HuH-7 (cell line): Measurements from ENCODE around the gene SRCAP.
"Not testable (repeated sequence)": the region's sequence is repeated elsewhere in the genome, so short reads cannot be mapped to it uniquely, and the experiment has no call there.

Experiments
- DNase-seq: peaks from one replicate; pipeline ENCODE4 v3.0.0; 2011; ENCODE audit warnings: low spot score

The SRCAP gene

GRCh38 chr16:30664616-30665109, 34.3 kb upstream of the SRCAP start:
- no peak for DNase-seq

GRCh38 chr16:30665155-30665829, 33.7 kb upstream of the SRCAP start:
- DNase-seq, result peak; percentile 40

- no peak for DNase-seq
Observed at GRCh38 chr16:30665830-30666190, 33.2 kb upstream of the SRCAP start.

- no peak for DNase-seq
Observed at GRCh38 chr16:30666681-30667080, 32.3 kb upstream of the SRCAP start.

- DNase-seq, result no peak
Observed at GRCh38 chr16:30667361-30667905, 31.5 kb upstream of the SRCAP start.

GRCh38 chr16:30668393-30668792, 30.6 kb upstream of the SRCAP start:
- DNase-seq, result no peak

- no peak for DNase-seq
Observed at GRCh38 chr16:30669026-30669902, 29.7 kb upstream of the SRCAP start.

GRCh38 chr16:30669903-30670824, 28.8 kb upstream of the SRCAP start:
- no peak for DNase-seq

GRCh38 chr16:30675143-30675542, 23.8 kb upstream of the SRCAP start:
- no peak for DNase-seq

GRCh38 chr16:30677931-30678585, 20.9 kb upstream of the SRCAP start:
- DNase-seq, result no peak

GRCh38 chr16:30678586-30678970, 20.4 kb upstream of the SRCAP start:
- no peak for DNase-seq

- DNase-seq, result no peak
Observed at GRCh38 chr16:30680326-30680725, 18.6 kb upstream of the SRCAP start.

- DNase-seq, result no peak
Observed at GRCh38 chr16:30688701-30689100, 10.3 kb upstream of the SRCAP start.

- DNase-seq, result no peak
Observed at GRCh38 chr16:30691907-30692306, 7.1 kb upstream of the SRCAP start.

GRCh38 chr16:30692396-30693064, 6.4 kb upstream of the SRCAP start:
- DNase-seq, result no peak

- no peak for DNase-seq
Observed at GRCh38 chr16:30694926-30695693, 3.9 kb upstream of the SRCAP start.

GRCh38 chr16:30696646-30697045, 2.3 kb upstream of the SRCAP start:
- not testable (repeated sequence) for DNase-seq

- peak; percentile 92 for DNase-seq
Observed at GRCh38 chr16:30697264-30698138, 1.5 kb upstream of the SRCAP start.
